A673 (cell line): Measurements from ENCODE around the gene IYD.

Source experiments
- CTCF ChIP-seq: fragments of 300-800, 200-600 bp; sonication (generic); conservative IDR thresholded peaks from 2 replicates; pipeline ENCODE4 v1.5.1; 2017; ENCODE audit warnings: low read depth, mild to moderate bottlenecking, antibody characterized with exemption, low read length, moderate library complexity, mixed read lengths
- EZH2 ChIP-seq: fragments of 200-600 bp; sonication (generic); IDR thresholded peaks from 2 replicates; pipeline ENCODE4 v1.6.1; 2017; ENCODE audit warnings: borderline replicate concordance, low read depth, mild to moderate bottlenecking, mixed read lengths, antibody characterized with exemption, low read length; ENCODE audit not compliant: poor library complexity, severe bottlenecking

DNA sequence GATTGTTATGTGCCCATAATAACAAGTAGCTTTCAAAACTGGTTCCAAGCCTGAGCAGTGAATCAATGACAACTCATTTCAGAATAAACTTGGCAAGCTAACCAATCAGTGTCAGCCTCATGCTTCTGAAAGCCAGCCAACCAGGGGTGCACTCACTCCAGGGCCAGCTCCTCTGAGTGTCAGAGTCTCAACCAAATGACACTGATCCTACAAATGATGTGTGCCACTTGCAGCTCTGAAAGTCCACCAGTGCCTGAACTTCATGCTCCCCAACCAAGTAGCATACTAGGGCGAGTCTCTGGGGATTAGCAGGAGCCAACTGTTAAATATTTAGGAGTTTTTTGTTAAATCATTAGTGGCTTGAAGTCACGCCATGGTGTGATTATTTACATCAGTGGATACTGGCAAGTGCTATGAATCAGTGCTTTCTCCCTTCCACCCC is 4.5 kb downstream of the IYD start:
- TF ChIP-seq CTCF (no peak), EZH2 (no peak)
